Measurements from ENCODE around the gene ZNF91. TPM values are rescaled to one million over a fixed set of nuclear protein-coding genes. Genes with fewer than 3 reads are reported as not detected.

The ZNF91 gene
- total and polyA plus RNA-seq, 9 of the 15 experiments (the other 6 are each of a cell fraction or from before 2014, with no cell fraction given) = 1.0 to 6.7 (median 3.2) TPM

DNA sequence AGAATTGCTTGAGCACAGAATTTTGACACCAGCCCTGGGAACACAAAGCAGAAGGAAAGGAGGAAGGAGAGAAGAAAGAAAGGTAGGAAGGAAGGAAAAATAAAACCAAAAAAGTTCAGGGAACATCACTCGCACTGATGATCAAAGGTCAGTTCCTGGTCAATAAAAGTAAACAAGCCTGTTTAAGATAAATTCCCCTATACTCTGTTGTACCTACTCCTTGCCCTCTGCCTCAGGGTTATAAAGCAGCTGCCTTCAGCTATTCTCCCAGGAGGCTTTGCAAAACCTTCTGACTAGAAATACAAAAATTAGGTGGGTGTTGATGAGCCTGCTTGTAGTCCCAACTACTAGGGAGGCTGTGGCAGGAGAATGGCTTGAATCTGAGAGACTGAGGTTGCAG is 14.9 kb upstream of the ZNF91 start (continued):
- TF ChIP-seq KDM4B (IDR thresholded peaks at IDR 0.05; ENCODE audit: borderline replicate concordance in 2 of 2, low read depth in 1 of 2) (no peak), CTBP1 (IDR thresholded peaks at IDR 0.05; ENCODE audit: borderline replicate concordance) (no peak), MAFK (IDR thresholded peaks at IDR 0.05; ENCODE audit: low read length) (no peak)

DNA sequence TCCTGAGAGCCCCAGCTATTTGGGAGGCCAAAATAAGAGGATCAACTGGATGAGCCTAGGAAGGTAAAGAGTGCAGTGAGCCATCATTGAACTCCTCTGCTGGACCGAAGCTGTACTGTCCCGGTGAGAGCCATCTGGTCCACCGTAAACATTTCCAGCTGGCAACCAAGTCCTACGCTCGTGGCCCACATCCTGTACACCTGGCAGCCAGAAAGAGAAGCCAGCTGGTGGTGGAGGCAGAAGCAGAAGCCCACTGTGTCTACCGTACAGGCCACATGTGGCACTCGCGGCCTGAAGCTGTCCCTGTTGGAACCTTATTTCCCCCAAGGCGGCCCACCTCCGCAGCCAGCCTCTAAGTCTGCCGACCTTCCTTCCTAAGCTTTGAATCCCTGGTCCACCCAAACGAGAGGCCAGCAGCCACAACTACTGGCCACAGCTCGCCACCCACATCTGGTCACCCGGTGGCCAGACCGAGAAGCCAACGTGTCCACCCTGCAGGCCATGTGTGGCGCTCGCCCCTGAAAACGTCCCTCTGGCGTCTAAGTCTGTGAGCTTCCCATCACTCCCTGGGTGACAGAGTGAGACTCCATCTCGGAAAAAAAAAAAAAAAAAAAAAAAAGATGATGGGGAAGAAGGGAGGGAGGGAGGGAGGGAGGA is 14.2 kb upstream of the ZNF91 start:
- no peak overlapping the region for H3K4me3 ChIP-seq
- no peaks in the 10 kb centered on the region for H3K9me1 ChIP-seq (ENCODE audit: control insufficient read depth, insufficient read depth, low read length)
- no peak overlapping the region for H3K27ac ChIP-seq (ENCODE audit: extremely low read depth, low read depth, low read length)
- FAIRE-seq = no peak
- no peaks in the 10 kb centered on the region for H3K4me1 ChIP-seq (replicated peaks in 1 of 2; ENCODE audit: control insufficient read depth in 2 of 2, insufficient read depth in 2 of 2, low read length in 2 of 2)
- TF ChIP-seq ZNF408 (CRISPR knock-in tag; IDR thresholded peaks at IDR 0.05; ENCODE audit: low read depth) = no peak
- no peak for TF ChIP-seq POLR2A (conservative IDR thresholded peaks at IDR 0.05)
- no peak for TF ChIP-seq CEBPB (tag; IDR thresholded peaks at IDR 0.05)
- no peak for TF ChIP-seq ILK (tag; IDR thresholded peaks at IDR 0.05; ENCODE audit: borderline replicate concordance, low read depth)
- no peak for TF ChIP-seq RAD21 (CRISPR knock-in tag; conservative IDR thresholded peaks at IDR 0.05 in 1 of 2, IDR thresholded peaks at IDR 0.05 in 1 of 2)
- TF ChIP-seq FOS (IDR thresholded peaks at IDR 0.05; ENCODE audit: extremely low read depth, insufficient read length) = no peak
- no peak for TF ChIP-seq CTBP1 (IDR thresholded peaks at IDR 0.05; ENCODE audit: borderline replicate concordance)
- no peak for TF ChIP-seq OTX1 (CRISPR knock-in tag; IDR thresholded peaks at IDR 0.05)
- TF ChIP-seq CC2D1A (IDR thresholded peaks at IDR 0.05) = no peak
- TF ChIP-seq NR1H2 (CRISPR knock-in tag; IDR thresholded peaks at IDR 0.05) = no peak
- TF ChIP-seq MTA2 (IDR thresholded peaks at IDR 0.05; ENCODE audit: low read depth) = no peak
- TF ChIP-seq, protein P1, sequence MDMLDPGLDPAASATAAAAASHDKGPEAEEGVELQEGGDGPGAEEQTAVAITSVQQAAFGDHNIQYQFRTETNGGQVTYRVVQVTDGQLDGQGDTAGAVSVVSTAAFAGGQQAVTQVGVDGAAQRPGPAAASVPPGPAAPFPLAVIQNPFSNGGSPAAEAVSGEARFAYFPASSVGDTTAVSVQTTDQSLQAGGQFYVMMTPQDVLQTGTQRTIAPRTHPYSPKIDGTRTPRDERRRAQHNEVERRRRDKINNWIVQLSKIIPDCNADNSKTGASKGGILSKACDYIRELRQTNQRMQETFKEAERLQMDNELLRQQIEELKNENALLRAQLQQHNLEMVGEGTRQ (CRISPR knock-in tag; IDR thresholded peaks at IDR 0.05) = no peak
- TF ChIP-seq, protein P2, sequence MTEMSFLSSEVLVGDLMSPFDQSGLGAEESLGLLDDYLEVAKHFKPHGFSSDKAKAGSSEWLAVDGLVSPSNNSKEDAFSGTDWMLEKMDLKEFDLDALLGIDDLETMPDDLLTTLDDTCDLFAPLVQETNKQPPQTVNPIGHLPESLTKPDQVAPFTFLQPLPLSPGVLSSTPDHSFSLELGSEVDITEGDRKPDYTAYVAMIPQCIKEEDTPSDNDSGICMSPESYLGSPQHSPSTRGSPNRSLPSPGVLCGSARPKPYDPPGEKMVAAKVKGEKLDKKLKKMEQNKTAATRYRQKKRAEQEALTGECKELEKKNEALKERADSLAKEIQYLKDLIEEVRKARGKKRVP (CRISPR knock-in tag; IDR thresholded peaks at IDR 0.05) = no peak
- no peak overlapping the region for H3K4me2 ChIP-seq (ENCODE audit: insufficient read depth, low read length)
- ChIA-PET CTCF (ENCODE audit: low intra/inter-chr PET ratio) (no interaction called here), POLR2A (interaction anchor here (0.8 kb wide), 1 partner anchor 8 kb away, joined by 3 read pairs; no protein-coding TSS in a partner anchor)
- no peak for ATAC-seq
- no peaks in the 10 kb centered on the region; the same call in 1 of the 2 replicates for H3K9me3 ChIP-seq (replicated peaks; ENCODE audit: control insufficient read depth, insufficient read depth, low read depth, low read length)
- intact Hi-C loops (cut with micrococcal nuclease) (no loop called here), in situ Hi-C loops (cut with MboI) (no loop called here)
- no peaks in the 10 kb centered on the region for H3K27me3 ChIP-seq (ENCODE audit: control insufficient read depth in 2 of 2, insufficient read depth in 2 of 2, low read length in 2 of 2)
- no peaks in the 10 kb centered on the region for H4K20me1 ChIP-seq (replicated peaks; ENCODE audit: control insufficient read depth, insufficient read depth, low read length)
- H3K9ac ChIP-seq (ENCODE audit: insufficient read depth in 1 of 2, low read depth in 2 of 2, low read length in 2 of 2) = no peak overlapping the region
- H2AFZ ChIP-seq (ENCODE audit: low read depth, low read length) = no peak overlapping the region
- WGBS (ENCODE audit: insufficient coverage, low coverage, missing lambda C conversion rate) = 5% methylated on average over 18 of the region's 21 CpGs
- no peak for DNase-seq (ENCODE audit: extremely low read depth in 1 of 4, low spot score in 3 of 4)
- H3K36me3 ChIP-seq (ENCODE audit: control insufficient read depth, insufficient read depth, low read length) = no peaks in the 10 kb centered on the region
- no peaks in the 10 kb centered on the region for H3K79me2 ChIP-seq (ENCODE audit: control insufficient read depth, insufficient read depth, low read length)
- no TSS peak for BruUV-seq (replicated peaks)

Data from K562 (cell line).